GM12878 (cell line): Measurements from ENCODE around the gene NR6A1. TPM values are rescaled to one million over a fixed set of nuclear protein-coding genes. Genes with fewer than 3 reads are reported as not detected.

ENCODE experiments used
- BCL3 ChIP-seq: IDR thresholded peaks from 2 replicates; pipeline ENCODE4 v1.6.1; 2011; ENCODE audit warnings: borderline replicate concordance, low read depth, mild to moderate bottlenecking, moderate library complexity, low read length; ENCODE audit not compliant: insufficient read depth, poor library complexity, severe bottlenecking
- BRCA1 ChIP-seq: IDR thresholded peaks from 2 replicates; pipeline ENCODE4 v1.6.1; 2011; ENCODE audit warnings: low read depth, low read length, improper control_type of control experiment
- CHD1 ChIP-seq: IDR thresholded peaks from 2 replicates; pipeline ENCODE4 v1.6.1; 2012; ENCODE audit warnings: low read depth, low read length, improper control_type of control experiment
- CUX1 ChIP-seq: IDR thresholded peaks from 2 replicates; pipeline ENCODE4 v1.6.1; 2012; ENCODE audit warnings: improper control_type of control experiment, low read depth, low read length; ENCODE audit not compliant: insufficient replicate concordance
- NFIC ChIP-seq: IDR thresholded peaks from 2 replicates; pipeline ENCODE4 v1.6.1; 2012; ENCODE audit warnings: low read depth, mild to moderate bottlenecking, inconsistent platforms, low read length, moderate library complexity
- NFXL1 ChIP-seq: fragments of 450-650 bp; IDR thresholded peaks from 2 replicates; pipeline ENCODE4 v1.6.1; 2017; ENCODE audit warnings: antibody characterized with exemption, mild to moderate bottlenecking, borderline replicate concordance
- PBX3 ChIP-seq: IDR thresholded peaks from 2 replicates; pipeline ENCODE4 v1.6.1; 2011; ENCODE audit warnings: mild to moderate bottlenecking, low read depth, low read length, moderate library complexity; ENCODE audit not compliant: insufficient replicate concordance
- PML ChIP-seq: IDR thresholded peaks from 2 replicates; pipeline ENCODE4 v1.6.1; 2012; ENCODE audit warnings: low read length, inconsistent platforms
- POLR2A ChIP-seq: IDR thresholded peaks from 2 replicates; pipeline ENCODE4 v1.6.1; 2011; ENCODE audit warnings: low read depth, mild to moderate bottlenecking, low read length
- POLR2AphosphoS2 ChIP-seq: IDR thresholded peaks from 2 replicates; pipeline ENCODE4 v1.6.1; 2011; ENCODE audit warnings: low read depth, mild to moderate bottlenecking, low read length, improper control_type of control experiment, moderate library complexity
- RFX5 ChIP-seq: IDR thresholded peaks from 2 replicates; pipeline ENCODE4 v1.6.1; 2011; ENCODE audit warnings: low read depth, low read length, improper control_type of control experiment
- STAT1 ChIP-seq: fragments of 450-650 bp; conservative IDR thresholded peaks from 2 replicates; pipeline ENCODE4 v1.6.1; 2014; ENCODE audit warnings: antibody characterized with exemption, mild to moderate bottlenecking
- SUPT20H ChIP-seq: IDR thresholded peaks from 2 replicates; pipeline ENCODE4 v1.6.1; 2011; ENCODE audit warnings: low read depth, mild to moderate bottlenecking, low read length, moderate library complexity, borderline replicate concordance; ENCODE audit not compliant: control insufficient read depth
- ZBTB11 ChIP-seq: fragments of 450-650 bp; formaldehyde crosslinking; IDR thresholded peaks from 2 replicates; pipeline ENCODE4 v1.5.0; 2022; ENCODE audit warnings: mild to moderate bottlenecking, missing genetic modification characterization
- ZZZ3 ChIP-seq: IDR thresholded peaks from 2 replicates; pipeline ENCODE4 v1.6.1; 2011; ENCODE audit warnings: low read depth; ENCODE audit not compliant: control insufficient read depth, insufficient read length
- polyA plus RNA-seq, 11 experiments: library from polyadenylated mRNA; depleted of rRNA in 4 of 11; unstranded in 6 of 11; stranded (reverse) in 5 of 11; fragments of >200 nt; fragmentation: Nextera tagmentation in 4 of 11; fragmentation: Illumina TruSeq in 1 of 11; extraction: Ambion mirVana in 4 of 11; extraction: Trizol in 1 of 11; gene quantifications; 1 replicate in 1 of 11; 2 replicates in 10 of 11; pipeline versions ENCODE4 v1.2.1 to v1.2.3, GENCODE V29; 2011 to 2016; ENCODE audit warnings: inconsistent platforms in 2 of 11, missing spikeins in 2 of 11, low read depth in 1 of 11
- total RNA-seq, 4 experiments: library from RNA; depleted of rRNA in 3 of 4; stranded (reverse); fragments of >200 nt in 3 of 4; fragmentation: Illumina TruSeq in 1 of 4; extraction: Trizol in 1 of 4; gene quantifications; 2 replicates each; pipeline versions ENCODE4 v1.2.1 to v1.2.3, GENCODE V29; 2013 to 2021
- TF ChIP-seq, protein P1 (sequence below): fragments of 150-350 bp; IDR thresholded peaks from 2 replicates; pipeline ENCODE4 v1.6.1; 2014; ENCODE audit warnings: mild to moderate bottlenecking, low read depth, low read length

Gene NR6A1
- total and polyA plus RNA-seq, 10 of the 15 experiments (the other 5 are each of a cell fraction or from before 2014, with no cell fraction given): 1.2 to 9.2 (median 4.6) TPM

DNA sequence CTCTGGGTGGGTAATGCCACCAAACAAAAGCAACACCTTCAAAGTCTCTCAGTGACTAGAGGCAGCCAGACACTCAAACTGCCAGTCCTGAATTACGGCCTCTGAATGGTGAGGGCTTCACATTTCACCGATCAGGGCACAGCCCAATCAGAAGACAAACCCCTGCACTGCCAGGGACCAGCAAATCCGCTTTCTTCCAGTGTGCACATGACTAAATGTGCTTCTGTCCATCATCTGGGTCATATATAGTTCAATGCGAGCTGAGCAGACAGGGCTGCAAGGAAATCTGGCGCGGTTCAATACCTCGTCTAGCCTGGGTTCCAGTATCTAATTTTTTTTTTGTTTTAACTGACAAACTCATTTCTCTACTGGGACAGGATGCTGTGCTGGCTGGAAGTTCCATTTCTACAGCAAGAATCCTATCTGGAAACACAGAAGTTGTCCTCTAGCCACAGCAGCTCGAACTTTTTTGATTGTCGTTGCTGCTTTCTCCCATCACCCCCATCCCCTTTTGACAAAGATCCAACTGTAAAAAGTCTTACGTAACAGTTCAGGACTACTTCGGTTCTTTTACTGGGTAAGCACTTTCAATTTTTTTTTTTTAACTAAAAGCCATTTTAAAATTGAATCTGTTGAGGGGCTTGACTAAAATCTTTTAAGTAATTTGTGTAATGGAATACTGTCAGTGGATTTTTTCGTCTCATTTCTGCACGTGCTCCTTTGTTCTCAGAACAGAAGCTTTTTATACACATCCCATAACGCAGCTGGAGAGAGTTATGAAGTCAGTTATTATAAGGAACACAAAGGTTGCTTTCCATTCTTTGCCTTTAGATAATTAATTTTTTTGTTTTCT, 112.7 kb downstream of the NR6A1 start (continued):
- TF ChIP-seq CUX1: no peak
- no peak for TF ChIP-seq SUPT20H
- TF ChIP-seq ZZZ3: no peak
- no peak for TF ChIP-seq CHD1
- peak; percentile 98 for TF ChIP-seq PML
- TF ChIP-seq POLR2A: peak; percentile 95
- no peak for TF ChIP-seq STAT1
- 0 out of 2 replicates have a peak, but pooled peaks have one; percentile 58 for TF ChIP-seq NFIC
- TF ChIP-seq PBX3: peak; percentile 93
- no peak for TF ChIP-seq RFX5
- TF ChIP-seq BCL3: no peak
- no peak for TF ChIP-seq ZBTB11
- TF ChIP-seq POLR2AphosphoS2: peak; percentile 92; the same call in 1 of the 2 replicates
- no peak for TF ChIP-seq NFXL1
- TF ChIP-seq, protein P1, sequence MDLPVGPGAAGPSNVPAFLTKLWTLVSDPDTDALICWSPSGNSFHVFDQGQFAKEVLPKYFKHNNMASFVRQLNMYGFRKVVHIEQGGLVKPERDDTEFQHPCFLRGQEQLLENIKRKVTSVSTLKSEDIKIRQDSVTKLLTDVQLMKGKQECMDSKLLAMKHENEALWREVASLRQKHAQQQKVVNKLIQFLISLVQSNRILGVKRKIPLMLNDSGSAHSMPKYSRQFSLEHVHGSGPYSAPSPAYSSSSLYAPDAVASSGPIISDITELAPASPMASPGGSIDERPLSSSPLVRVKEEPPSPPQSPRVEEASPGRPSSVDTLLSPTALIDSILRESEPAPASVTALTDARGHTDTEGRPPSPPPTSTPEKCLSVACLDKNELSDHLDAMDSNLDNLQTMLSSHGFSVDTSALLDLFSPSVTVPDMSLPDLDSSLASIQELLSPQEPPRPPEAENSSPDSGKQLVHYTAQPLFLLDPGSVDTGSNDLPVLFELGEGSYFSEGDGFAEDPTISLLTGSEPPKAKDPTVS: no peak
- TF ChIP-seq BRCA1: no peak
